Measurements from ENCODE around the gene SAMD9L.

- TF ChIP-seq CTCF (IDR thresholded peaks at IDR 0.05; ENCODE audit: insufficient read depth, low read length, poor library complexity, severe bottlenecking) (peak; percentile 35), EZH2phosphoT487 (conservative IDR thresholded peaks at IDR 0.05; ENCODE audit: low read length) (no peak)
Measured at GRCh38 chr7:93092757-93093370, 55.3 kb downstream of the SAMD9L start.
